ENCODE measurements around the gene DIS3L2. TPM values are rescaled to one million over a fixed set of nuclear protein-coding genes. Genes with fewer than 3 reads are reported as not detected.
"Not testable (repeated sequence)": the region's sequence is repeated elsewhere in the genome, so short reads cannot be mapped to it uniquely, and the experiment has no call there.

Gene DIS3L2
- total and polyA plus RNA-seq, 12 donors = 20.0 to 54.7 (median 30.5) TPM

DNA sequence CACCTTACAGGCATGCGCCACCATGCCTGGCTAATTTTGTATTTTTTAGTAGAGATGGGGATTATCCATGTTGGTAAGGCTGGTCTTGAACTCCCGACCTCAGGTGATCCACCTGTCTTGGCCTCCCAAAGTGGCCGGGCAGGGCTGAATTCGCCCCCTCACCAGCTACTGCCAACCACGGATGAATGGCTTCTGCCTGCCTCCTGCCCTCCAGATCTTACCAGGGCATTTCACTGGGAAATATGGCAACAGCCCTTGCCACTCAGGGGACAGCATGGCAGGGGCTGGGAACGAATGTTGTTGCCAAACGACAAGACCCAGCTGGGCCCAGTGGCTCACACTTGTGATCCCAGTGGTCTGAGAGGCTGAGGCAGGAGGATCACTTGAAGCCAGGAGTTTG, 415.2 kb downstream of the DIS3L2 start:
- no peaks in the 10 kb centered on the region for H3K27me3 ChIP-seq
- TF ChIP-seq, protein P1, sequence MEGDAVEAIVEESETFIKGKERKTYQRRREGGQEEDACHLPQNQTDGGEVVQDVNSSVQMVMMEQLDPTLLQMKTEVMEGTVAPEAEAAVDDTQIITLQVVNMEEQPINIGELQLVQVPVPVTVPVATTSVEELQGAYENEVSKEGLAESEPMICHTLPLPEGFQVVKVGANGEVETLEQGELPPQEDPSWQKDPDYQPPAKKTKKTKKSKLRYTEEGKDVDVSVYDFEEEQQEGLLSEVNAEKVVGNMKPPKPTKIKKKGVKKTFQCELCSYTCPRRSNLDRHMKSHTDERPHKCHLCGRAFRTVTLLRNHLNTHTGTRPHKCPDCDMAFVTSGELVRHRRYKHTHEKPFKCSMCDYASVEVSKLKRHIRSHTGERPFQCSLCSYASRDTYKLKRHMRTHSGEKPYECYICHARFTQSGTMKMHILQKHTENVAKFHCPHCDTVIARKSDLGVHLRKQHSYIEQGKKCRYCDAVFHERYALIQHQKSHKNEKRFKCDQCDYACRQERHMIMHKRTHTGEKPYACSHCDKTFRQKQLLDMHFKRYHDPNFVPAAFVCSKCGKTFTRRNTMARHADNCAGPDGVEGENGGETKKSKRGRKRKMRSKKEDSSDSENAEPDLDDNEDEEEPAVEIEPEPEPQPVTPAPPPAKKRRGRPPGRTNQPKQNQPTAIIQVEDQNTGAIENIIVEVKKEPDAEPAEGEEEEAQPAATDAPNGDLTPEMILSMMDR (IDR thresholded peaks at IDR 0.05) = no peak
- TF ChIP-seq POLR2A (IDR thresholded peaks at IDR 0.05) = no peak

DNA sequence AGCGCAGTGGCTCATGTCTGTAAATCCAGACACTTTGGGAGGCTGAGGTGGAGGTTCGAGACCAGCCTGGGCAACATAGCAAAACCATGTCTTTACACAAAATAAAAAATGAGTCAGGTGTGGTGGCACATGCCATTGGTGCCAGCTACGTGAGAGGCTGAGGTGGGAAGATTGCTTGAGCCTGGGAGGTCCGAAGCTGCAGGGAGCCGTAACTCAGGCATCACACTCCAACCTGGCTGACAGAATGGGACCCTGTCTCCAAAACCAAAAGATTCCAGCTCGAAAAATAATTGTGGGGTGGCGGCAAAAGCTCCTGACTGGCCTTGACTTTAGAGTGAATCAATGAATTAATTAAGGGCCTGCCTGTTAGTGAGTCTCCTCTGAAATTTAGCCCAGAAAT, 415.8 kb downstream of the DIS3L2 start:
- Histone ChIP-seq H3K36me3 (replicated peaks in 1 of 2) (no peaks in the 10 kb centered on the region), H3K4me1 (replicated peaks in 1 of 2) (no peaks in the 10 kb centered on the region), H3K27ac (no peak overlapping the region), H3K9me3 (replicated peaks in 1 of 3) (no peaks in the 10 kb centered on the region), H3K27me3 (peaks cover 4% of the 10 kb centered on the region), H3K4me3 (no peak overlapping the region)
- TF ChIP-seq POLR2A (IDR thresholded peaks at IDR 0.05) = no peak
- TF ChIP-seq, protein P1 (IDR thresholded peaks at IDR 0.05) = no peak
- intact Hi-C loops (cut with DNase I) = no loop called here
- DNase-seq = no peak
- WGBS, 4 donors = 85 to 90% (median 88%) methylated on average over 7 of the region's 7 CpGs

More for the DNA sequence above, 415.2 kb downstream of the DIS3L2 start:
- WGBS, 4 donors = 86 to 100% (median 89%) methylated on average over 1 to 7 of the region's 7 CpGs
- Histone ChIP-seq H3K27ac (no peak overlapping the region), H3K36me3 (replicated peaks in 1 of 2) (no peaks in the 10 kb centered on the region), H3K9me3 (replicated peaks in 1 of 3) (no peaks in the 10 kb centered on the region), H3K4me3 (no peak overlapping the region), H3K4me1 (replicated peaks in 1 of 2) (no peaks in the 10 kb centered on the region)
- no peak for DNase-seq
- intact Hi-C loops (cut with DNase I) = no loop called here

DNA sequence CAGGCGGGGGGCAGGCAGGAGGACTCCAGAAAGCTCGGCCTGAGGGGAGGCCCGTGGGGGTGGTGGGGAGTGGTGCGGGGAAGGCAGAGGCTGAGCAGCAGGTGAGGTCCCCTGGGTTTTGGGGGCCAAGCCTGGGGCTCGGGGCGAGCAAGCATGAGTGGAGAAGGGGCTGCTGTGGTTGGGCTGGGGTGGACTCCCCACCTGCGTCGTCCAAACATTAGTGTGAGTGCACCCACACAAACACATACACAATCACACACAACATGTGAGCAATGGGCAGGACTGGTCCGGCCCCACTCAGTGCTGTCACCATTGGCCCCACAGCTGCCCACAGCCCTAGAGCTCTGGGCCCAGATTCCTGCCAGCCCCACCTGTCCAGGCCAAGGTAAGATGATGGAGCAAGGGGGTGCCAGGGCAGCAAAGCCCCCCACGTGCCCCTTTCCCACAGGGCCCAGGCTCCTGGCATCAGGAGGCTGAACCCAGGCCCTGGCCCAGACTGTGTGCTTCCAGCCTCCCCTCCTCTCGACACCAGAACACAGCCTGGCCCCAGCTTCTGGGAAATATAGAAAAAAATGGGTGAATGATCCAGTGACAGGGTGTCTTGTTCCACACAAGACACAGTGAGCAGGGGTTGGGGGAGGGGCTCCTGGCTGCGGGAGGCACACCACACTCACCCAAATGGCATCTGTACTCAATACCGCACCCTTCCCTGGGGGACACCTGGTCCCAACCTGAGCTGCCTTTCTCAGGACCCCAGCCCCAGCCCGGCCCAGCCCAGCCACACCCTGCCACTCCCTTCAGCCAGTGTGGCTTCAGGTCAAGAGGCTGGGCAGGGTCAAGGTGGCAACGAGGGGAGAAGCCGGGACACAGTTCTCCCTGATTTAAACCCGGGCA, 416.6 kb downstream of the DIS3L2 start:
- H3K4me1 ChIP-seq (replicated peaks in 1 of 2) = no peaks in the 10 kb centered on the region
- peaks cover 9% of the 10 kb centered on the region for H3K27me3 ChIP-seq
- TF ChIP-seq POLR2A (IDR thresholded peaks at IDR 0.05) = no peak
- TF ChIP-seq, protein P1 (IDR thresholded peaks at IDR 0.05) = no peak
- H3K36me3 ChIP-seq (replicated peaks in 1 of 2) = no peaks in the 10 kb centered on the region
- DNase-seq = no peak
- 79 to 93% (median 83%) methylated on average over 9 to 17 of the region's 17 CpGs for WGBS, 4 donors
- intact Hi-C loops (cut with DNase I) = no loop called here
- H3K9me3 ChIP-seq (replicated peaks in 1 of 3) = no peaks in the 10 kb centered on the region
- no peak overlapping the region for H3K4me3 ChIP-seq
- H3K27ac ChIP-seq = no peak overlapping the region

DNA sequence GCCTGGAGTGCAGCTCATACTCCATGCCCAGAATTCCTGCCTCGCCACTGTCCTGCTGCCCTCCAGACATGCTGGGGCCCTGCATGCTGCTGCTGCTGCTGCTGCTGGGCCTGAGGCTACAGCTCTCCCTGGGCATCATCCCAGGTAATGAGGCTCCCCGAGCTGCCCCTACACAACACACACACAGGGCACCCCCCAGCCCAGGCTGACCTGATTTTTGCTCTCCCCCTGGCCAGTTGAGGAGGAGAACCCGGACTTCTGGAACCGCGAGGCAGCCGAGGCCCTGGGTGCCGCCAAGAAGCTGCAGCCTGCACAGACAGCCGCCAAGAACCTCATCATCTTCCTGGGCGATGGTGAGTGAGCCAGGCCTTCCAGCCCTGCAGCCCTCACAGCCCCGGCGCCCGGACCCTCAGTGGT, 417.2 kb downstream of the DIS3L2 start, which contains the start of gene ALPP:
Gene ALPP (plus strand): TSS at position 17 of the 417 bp plus-strand sequence. CDS start 52 bp downstream, at position 69.
- H3K9me3 ChIP-seq (replicated peaks in 1 of 3); H3K4me1 ChIP-seq (replicated peaks in 1 of 2); H3K4me3 ChIP-seq; H3K27me3 ChIP-seq; H3K36me3 ChIP-seq (replicated peaks in 1 of 2); intact Hi-C loops (cut with DNase I); DNase-seq; H3K27ac ChIP-seq: not testable (repeated sequence)
- WGBS, 4 donors = 93 to 95% (median 93%) methylated on average over 4 to 12 of the region's 12 CpGs; no CpG with 5 or more reads in 1 of the 4 donors

DNA sequence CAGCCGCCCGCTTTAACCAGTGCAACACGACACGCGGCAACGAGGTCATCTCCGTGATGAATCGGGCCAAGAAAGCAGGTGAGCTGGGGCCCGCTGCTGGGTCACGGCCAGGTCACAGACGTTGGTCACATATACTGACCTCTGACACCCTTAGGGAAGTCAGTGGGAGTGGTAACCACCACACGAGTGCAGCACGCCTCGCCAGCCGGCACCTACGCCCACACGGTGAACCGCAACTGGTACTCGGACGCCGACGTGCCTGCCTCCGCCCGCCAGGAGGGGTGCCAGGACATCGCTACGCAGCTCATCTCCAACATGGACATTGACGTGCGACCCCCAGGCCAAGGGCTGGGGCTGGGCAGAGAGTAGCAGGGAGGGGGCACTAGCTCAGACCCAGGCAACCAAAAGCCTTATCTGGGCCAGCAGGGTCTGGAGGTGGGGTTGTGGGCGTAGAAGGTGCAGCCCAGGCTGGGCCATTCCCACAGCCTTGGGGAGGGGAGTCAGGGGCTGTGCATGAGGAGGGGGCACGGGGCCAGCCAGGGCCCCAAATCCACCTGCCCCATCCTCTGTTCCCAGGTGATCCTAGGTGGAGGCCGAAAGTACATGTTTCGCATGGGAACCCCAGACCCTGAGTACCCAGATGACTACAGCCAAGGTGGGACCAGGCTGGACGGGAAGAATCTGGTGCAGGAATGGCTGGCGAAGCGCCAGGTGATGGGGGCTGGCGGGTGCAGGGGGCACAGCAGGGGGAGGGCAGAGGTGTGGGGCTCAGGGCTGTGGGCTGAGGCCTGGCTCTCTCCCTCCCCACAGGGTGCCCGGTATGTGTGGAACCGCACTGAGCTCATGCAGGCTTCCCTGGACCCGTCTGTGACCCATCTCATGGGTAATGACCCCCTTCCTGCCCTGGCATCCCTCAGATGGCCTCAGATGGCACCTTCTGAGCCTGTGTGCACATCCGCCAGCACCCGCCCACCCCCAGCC, 418.4 kb downstream of the DIS3L2 start:
- H3K9me3 ChIP-seq (replicated peaks in 1 of 3); H3K4me3 ChIP-seq; H3K27ac ChIP-seq; H3K4me1 ChIP-seq (replicated peaks in 1 of 2); DNase-seq; H3K27me3 ChIP-seq; H3K36me3 ChIP-seq (replicated peaks in 1 of 2); intact Hi-C loops (cut with DNase I): not testable (repeated sequence)
- WGBS, 4 donors = 68 to 85% (median 82%) methylated on average over 10 to 40 of the region's 41 CpGs

DNA sequence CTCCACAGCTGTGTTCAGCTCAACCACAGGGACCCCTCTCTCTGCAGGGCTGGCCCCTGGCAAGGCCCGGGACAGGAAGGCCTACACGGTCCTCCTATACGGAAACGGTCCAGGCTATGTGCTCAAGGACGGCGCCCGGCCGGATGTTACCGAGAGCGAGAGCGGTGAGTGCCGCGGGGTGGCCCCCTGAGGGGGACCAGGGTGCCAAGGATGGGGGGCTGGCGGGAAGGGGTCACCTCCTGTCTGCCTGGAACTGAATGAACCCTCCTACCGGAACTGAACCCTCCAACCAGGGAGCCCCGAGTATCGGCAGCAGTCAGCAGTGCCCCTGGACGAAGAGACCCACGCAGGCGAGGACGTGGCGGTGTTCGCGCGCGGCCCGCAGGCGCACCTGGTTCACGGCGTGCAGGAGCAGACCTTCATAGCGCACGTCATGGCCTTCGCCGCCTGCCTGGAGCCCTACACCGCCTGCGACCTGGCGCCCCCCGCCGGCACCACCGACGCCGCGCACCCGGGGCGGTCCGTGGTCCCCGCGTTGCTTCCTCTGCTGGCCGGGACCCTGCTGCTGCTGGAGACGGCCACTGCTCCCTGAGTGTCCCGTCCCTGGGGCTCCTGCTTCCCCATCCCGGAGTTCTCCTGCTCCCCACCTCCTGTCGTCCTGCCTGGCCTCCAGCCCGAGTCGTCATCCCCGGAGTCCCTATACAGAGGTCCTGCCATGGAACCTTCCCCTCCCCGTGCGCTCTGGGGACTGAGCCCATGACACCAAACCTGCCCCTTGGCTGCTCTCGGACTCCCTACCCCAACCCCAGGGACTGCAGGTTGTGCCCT, 419.9 kb downstream of the DIS3L2 start:
- H3K4me3 ChIP-seq; intact Hi-C loops (cut with DNase I); DNase-seq; H3K36me3 ChIP-seq (replicated peaks in 1 of 2); H3K27ac ChIP-seq; H3K4me1 ChIP-seq (replicated peaks in 1 of 2); H3K9me3 ChIP-seq (replicated peaks in 1 of 3): not testable (repeated sequence)
- WGBS, 4 donors = 16 to 63% (median 23%) methylated on average over 10 to 48 of the region's 59 CpGs
- H3K27me3 ChIP-seq = peaks cover 17% of the 10 kb centered on the region
